ENCODE data around the gene KIAA1614.

Gene KIAA1614

DNA sequence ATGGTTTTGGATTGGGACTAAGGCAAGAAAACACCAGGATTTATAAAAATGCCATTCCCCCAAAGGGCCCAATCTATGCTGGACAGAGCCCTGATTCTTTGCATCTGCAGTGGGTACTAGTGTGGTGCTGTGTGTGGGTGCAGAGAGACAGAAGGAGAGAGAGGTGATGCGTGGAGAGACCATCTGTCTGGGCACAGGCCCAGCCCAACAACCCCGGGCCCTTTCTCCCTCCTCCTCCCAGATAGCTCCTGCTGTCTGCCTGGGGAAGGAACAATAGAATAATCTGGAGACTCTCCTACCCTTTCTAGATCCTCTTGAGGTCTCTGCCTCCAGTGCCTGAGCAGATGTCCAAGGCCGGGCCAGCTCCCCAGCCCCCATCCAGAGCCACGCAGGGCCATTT, 15.1 kb downstream of the KIAA1614 start:
- Histone ChIP-seq H3K4me3 (no peak overlapping the region), H3K27ac (no peak overlapping the region), H3K9me3 (no peaks in the 10 kb centered on the region), H3K27me3 (no peaks in the 10 kb centered on the region), H3K4me1 (peaks cover 0 to 20% (median 6%) of the 10 kb centered on the region in 4 donors), H3K36me3 (peaks cover 0 to 31% (median 14%) of the 10 kb centered on the region in 3 donors)
- DNase-seq: no peak
- intact Hi-C loops (cut with DNase I; ENCODE audit: low total_unique reads): no loop called here
- TF ChIP-seq, protein P1, sequence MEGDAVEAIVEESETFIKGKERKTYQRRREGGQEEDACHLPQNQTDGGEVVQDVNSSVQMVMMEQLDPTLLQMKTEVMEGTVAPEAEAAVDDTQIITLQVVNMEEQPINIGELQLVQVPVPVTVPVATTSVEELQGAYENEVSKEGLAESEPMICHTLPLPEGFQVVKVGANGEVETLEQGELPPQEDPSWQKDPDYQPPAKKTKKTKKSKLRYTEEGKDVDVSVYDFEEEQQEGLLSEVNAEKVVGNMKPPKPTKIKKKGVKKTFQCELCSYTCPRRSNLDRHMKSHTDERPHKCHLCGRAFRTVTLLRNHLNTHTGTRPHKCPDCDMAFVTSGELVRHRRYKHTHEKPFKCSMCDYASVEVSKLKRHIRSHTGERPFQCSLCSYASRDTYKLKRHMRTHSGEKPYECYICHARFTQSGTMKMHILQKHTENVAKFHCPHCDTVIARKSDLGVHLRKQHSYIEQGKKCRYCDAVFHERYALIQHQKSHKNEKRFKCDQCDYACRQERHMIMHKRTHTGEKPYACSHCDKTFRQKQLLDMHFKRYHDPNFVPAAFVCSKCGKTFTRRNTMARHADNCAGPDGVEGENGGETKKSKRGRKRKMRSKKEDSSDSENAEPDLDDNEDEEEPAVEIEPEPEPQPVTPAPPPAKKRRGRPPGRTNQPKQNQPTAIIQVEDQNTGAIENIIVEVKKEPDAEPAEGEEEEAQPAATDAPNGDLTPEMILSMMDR (IDR thresholded peaks at IDR 0.05): no peak

DNA sequence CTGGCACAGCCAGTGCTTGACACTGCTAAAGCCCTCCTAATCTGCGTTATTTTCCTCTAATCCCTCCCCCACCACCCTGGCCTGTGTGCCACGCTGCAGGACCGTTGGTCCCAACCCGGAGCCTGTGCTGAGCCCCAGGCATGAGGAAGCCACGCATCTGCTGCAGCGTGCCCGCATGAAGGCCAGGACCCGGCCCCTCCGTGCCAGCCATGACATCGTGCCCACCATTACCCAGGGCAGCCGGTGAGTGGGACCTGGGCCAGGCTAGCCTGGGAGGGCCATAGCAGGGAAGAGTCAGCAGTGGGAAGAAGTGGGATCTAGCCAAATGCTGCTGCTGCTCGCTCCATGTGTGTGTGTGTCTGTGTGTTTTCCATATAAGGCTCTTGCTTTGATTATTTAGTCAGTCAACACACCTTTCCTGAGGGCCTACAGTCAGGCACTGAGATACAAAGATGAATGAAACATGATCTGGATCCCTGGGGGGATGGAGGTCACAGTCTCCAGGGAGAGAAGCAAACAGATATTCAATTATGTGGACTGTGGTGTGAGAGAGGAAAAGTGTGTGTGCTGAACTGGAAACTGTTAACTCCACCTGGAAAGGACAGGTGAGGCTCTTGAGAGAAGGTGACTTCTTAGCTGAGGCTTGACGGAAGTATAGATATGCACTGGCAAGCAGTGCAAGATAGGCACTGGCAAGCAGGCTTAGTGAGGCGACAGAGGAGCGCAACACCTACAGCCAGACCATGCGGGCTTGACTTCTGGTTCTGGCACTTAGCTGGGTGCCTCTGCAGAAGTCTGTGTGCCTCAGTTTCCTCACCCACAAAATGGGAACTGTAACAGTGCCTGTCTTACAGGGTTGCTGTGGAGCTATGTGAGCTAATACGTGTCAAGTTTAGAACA, 15.9 kb downstream of the KIAA1614 start:
- TF ChIP-seq, protein P1 (IDR thresholded peaks at IDR 0.05): no peak
- intact Hi-C loops (cut with DNase I; ENCODE audit: low total_unique reads): no loop called here
- Histone ChIP-seq H3K27me3 (no peaks in the 10 kb centered on the region), H3K27ac (no peak overlapping the region), H3K9me3 (no peaks in the 10 kb centered on the region), H3K4me1 (peaks cover 0 to 20% (median 6%) of the 10 kb centered on the region in 4 donors), H3K4me3 (no peak overlapping the region), H3K36me3 (peaks cover 0 to 31% (median 14%) of the 10 kb centered on the region in 3 donors)
- DNase-seq: no peak

DNA sequence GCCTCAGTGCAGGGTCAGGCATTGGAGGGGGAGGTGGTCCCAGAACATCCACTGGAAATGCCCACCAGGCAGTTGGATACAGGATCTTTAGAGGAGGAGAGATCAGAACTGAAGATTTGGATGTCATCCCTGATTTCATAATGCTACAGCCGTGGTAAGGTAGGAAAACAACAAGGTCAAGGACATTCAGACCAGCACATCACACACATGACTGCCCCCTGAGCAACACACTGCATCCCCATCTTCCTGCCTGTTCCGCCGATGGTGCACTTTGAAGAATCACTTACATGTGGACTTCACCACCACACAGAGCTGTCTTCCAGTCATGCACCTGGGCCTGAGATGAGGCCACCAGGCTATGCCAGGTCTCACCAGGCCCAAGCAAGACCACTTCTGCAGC, 16.7 kb downstream of the KIAA1614 start:
- DNase-seq: no peak
- peaks cover 0 to 20% (median 6%) of the 10 kb centered on the region in 4 donors for H3K4me1 ChIP-seq

DNA sequence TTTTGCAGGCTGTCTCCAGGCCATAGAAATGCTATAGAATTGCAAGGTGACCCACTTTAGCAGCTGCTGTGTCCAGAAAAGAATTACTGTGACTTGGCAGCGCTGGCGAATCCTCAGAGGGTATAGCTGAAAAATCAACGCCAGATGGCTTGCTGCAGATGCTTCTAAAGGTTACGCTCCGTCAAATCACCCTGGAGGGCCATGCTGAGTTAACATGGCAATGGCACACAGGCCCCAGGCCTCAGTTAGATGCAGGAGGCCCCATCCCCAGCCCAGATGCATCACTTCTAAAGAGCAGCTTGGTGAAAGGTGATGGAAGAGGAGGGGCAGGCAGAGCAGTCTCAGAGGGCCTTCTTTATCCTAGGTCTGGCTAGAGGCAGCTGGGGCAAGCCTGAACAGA, 18.0 kb downstream of the KIAA1614 start:
- Histone ChIP-seq H3K36me3 (peaks cover 5 to 43% (median 21%) of the 10 kb centered on the region in 3 donors), H3K27me3 (no peaks in the 10 kb centered on the region), H3K4me1 (peaks cover 0 to 18% (median 6%) of the 10 kb centered on the region in 4 donors), H3K4me3 (no peak overlapping the region), H3K27ac (no peak overlapping the region), H3K9me3 (no peaks in the 10 kb centered on the region)
- TF ChIP-seq, protein P1 (IDR thresholded peaks at IDR 0.05): no peak
- intact Hi-C loops (cut with DNase I; ENCODE audit: low total_unique reads): no loop called here
- no peak for DNase-seq

More for the DNA sequence above, 16.7 kb downstream of the KIAA1614 start:
- Histone ChIP-seq H3K4me3 (no peak overlapping the region), H3K9me3 (no peaks in the 10 kb centered on the region), H3K36me3 (peaks cover 0 to 31% (median 14%) of the 10 kb centered on the region in 3 donors), H3K27me3 (no peaks in the 10 kb centered on the region), H3K27ac (no peak overlapping the region)
- intact Hi-C loops (cut with DNase I; ENCODE audit: low total_unique reads): no loop called here
- TF ChIP-seq, protein P1 (IDR thresholded peaks at IDR 0.05): no peak

DNA sequence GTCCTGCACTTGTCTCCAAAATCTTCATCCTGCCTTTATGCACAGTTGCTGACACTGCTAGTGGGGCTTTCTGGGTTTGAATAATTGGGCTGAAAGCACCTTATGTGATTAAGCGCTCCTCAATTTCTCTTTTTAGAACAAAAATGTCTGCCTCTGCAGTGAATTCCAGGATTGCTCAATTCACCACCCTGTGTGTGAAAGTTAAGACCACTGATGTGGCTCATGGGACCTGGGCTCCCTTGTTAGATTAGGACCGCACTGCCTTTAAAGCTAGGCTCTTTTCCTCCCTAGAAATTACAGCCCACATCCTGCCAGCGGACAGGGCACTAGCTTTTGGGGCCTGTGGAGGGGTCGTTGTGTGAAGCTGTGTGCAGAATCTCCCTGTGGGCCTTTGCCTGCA, 18.8 kb downstream of the KIAA1614 start:
- H3K4me1 ChIP-seq: peaks cover 0 to 10% (median 3%) of the 10 kb centered on the region in 4 donors
- H3K27ac ChIP-seq: no peak overlapping the region
- TF ChIP-seq, protein P1 (IDR thresholded peaks at IDR 0.05): no peak
- H3K4me3 ChIP-seq: no peak overlapping the region
- no peaks in the 10 kb centered on the region for H3K9me3 ChIP-seq
- DNase-seq: no peak
- intact Hi-C loops (cut with DNase I; ENCODE audit: low total_unique reads): no loop called here
- peaks cover 5 to 52% (median 30%) of the 10 kb centered on the region in 3 donors for H3K36me3 ChIP-seq
- no peaks in the 10 kb centered on the region for H3K27me3 ChIP-seq

All from tibial artery (tissue), 4 donors.